K562 (cell line): ENCODE data around the gene GAS1. TPM values are rescaled to one million over a fixed set of nuclear protein-coding genes. Genes with fewer than 3 reads are reported as not detected.

ENCODE experiments used
- ATAC-seq: fragments of 200-7000 bp; cut with Tn5 transposase; 3 replicates; pipeline ENCODE4 v1.9.1; 2020; ENCODE audit warnings: moderate library complexity
- BruUV-seq: library from RNA; stranded (reverse); fragments of 400-500 nt; replicated peaks from 2 replicates; lab custom pipeline; 2021; lab: Mats Ljungman, UMichigan
- CTCF ChIA-PET: fragments of 300-600 bp; formaldehyde crosslinking; extraction: SDS; loops from one replicate; lab custom pipeline; 2021; ENCODE audit warnings: low intra/inter-chr PET ratio; lab: Yijun Ruan, JAX
- POLR2A ChIA-PET: fragments of 300-600, 350-650 bp; sonication (Branson Sonifier 250); formaldehyde crosslinking; extraction: SDS; loops from one replicate; lab custom pipeline; 2021; ENCODE audit warnings: antibody characterized with exemption, inconsistent platforms; lab: Yijun Ruan, JAX
- DNase-seq, 4 experiments: peaks; one replicate each; pipeline versions ENCODE4 v3.0.0 to v3.0.0-alpha.2; 2011 to 2018; ENCODE audit warnings: low spot score in 3 of 4, mixed read lengths in 3 of 4; ENCODE audit errors: extremely low read depth in 1 of 4
- FAIRE-seq: peaks from 2 replicates; lab custom pipeline; 2011; peaks lifted over from hg19 to GRCh38; lab: Jason Lieb, UNC
- H2AFZ ChIP-seq: 2 replicates; pipeline ENCODE4 v1.6.0; 2011; ENCODE audit warnings: low read depth, low read length, control low read depth, inconsistent platforms
- H3K27ac ChIP-seq: fragments of 200-600 bp; 3 replicates; pipeline ENCODE4 v1.8.0; 2011; ENCODE audit warnings: low read depth, mild to moderate bottlenecking, control low read depth, inconsistent platforms, low read length, moderate library complexity, mixed read lengths; ENCODE audit errors: extremely low read depth
- H3K27me3 ChIP-seq, 2 experiments: fragments of 300-600 bp in 1 of 2; 2 replicates in 1 of 2; 3 replicates in 1 of 2; pipeline versions ENCODE4 v1.6.0 to v1.8.0; 2011; ENCODE audit warnings: inconsistent platforms in 2 of 2, low read length in 2 of 2, mild to moderate bottlenecking in 1 of 2, mixed read lengths in 1 of 2, moderate library complexity in 1 of 2; ENCODE audit not compliant: control insufficient read depth in 2 of 2, insufficient read depth in 2 of 2
- H3K36me3 ChIP-seq: fragments of 300-600 bp; 3 replicates; pipeline ENCODE4 v1.8.0; 2011; ENCODE audit warnings: mild to moderate bottlenecking, low read length, inconsistent platforms; ENCODE audit not compliant: control insufficient read depth, insufficient read depth
- H3K4me1 ChIP-seq, 2 experiments: fragments of 200-600 bp in 1 of 2; replicated peaks in 1 of 2; 2 replicates in 1 of 2; 3 replicates in 1 of 2; pipeline versions ENCODE4 v1.5.1 to v1.8.0; 2011; ENCODE audit warnings: inconsistent platforms in 2 of 2, low read length in 2 of 2, mild to moderate bottlenecking in 1 of 2, mixed read lengths in 1 of 2, moderate library complexity in 1 of 2; ENCODE audit not compliant: control insufficient read depth in 2 of 2, insufficient read depth in 2 of 2
- H3K4me2 ChIP-seq: 2 replicates; pipeline ENCODE4 v1.6.1; 2011; ENCODE audit warnings: low read length, control low read depth, inconsistent platforms, mixed read lengths; ENCODE audit not compliant: insufficient read depth
- H3K4me3 ChIP-seq: fragments of 200-600 bp; sonication (generic), shearing (Covaris generic); 2 replicates; pipeline ENCODE4 v1.5.1; 2016; ENCODE audit warnings: control low read depth, inconsistent platforms
- H3K79me2 ChIP-seq: fragments of 200-600 bp; 3 replicates; pipeline ENCODE4 v1.8.0; 2011; ENCODE audit warnings: low read length, inconsistent platforms; ENCODE audit not compliant: control insufficient read depth, insufficient read depth
- H3K9ac ChIP-seq, 2 experiments: 2 replicates each; pipeline versions ENCODE4 v1.6.0 to v1.6.1; 2011; ENCODE audit warnings: low read depth in 2 of 2, low read length in 2 of 2, control low read depth in 1 of 2, inconsistent platforms in 1 of 2, mild to moderate bottlenecking in 1 of 2, mixed read lengths in 1 of 2; ENCODE audit not compliant: insufficient read depth in 1 of 2
- H3K9me1 ChIP-seq: one replicate; pipeline ENCODE4 v1.6.0; 2011; ENCODE audit warnings: inconsistent platforms, mild to moderate bottlenecking, low read length, moderate library complexity; ENCODE audit not compliant: control insufficient read depth, insufficient read depth
- H3K9me3 ChIP-seq: replicated peaks from 2 replicates; pipeline ENCODE4 v1.5.1; 2011; ENCODE audit warnings: low read depth, low read length, inconsistent platforms; ENCODE audit not compliant: control insufficient read depth, insufficient read depth
- H4K20me1 ChIP-seq: replicated peaks from 2 replicates; pipeline ENCODE4 v1.6.1; 2011; ENCODE audit warnings: low read length, inconsistent platforms, mixed read lengths; ENCODE audit not compliant: control insufficient read depth, insufficient read depth
- ESRRB ChIP-seq: fragments of 250-450 bp; sonication (Bioruptor Pico); IDR thresholded peaks from 2 replicates; pipeline ENCODE4 v1.5.0; 2020; ENCODE audit warnings: mild to moderate bottlenecking, moderate library complexity, borderline replicate concordance
- EWSR1 ChIP-seq: fragments of 450-650 bp; IDR thresholded peaks from 2 replicates; pipeline ENCODE4 v1.6.1; 2018; ENCODE audit warnings: borderline replicate concordance, mild to moderate bottlenecking, low read depth, moderate library complexity; ENCODE audit not compliant: partially characterized antibody
- HDAC3 ChIP-seq: fragments of 450-650 bp; IDR thresholded peaks from 2 replicates; pipeline ENCODE4 v1.6.1; 2018; ENCODE audit warnings: borderline replicate concordance, mild to moderate bottlenecking, moderate library complexity; ENCODE audit not compliant: partially characterized antibody
- RUNX1 ChIP-seq: sonication (generic); IDR thresholded peaks from 2 replicates; pipeline ENCODE4 v1.6.1; 2016; ENCODE audit warnings: antibody characterized with exemption, low read depth
- SLC30A9 ChIP-seq: fragments of 250-450 bp; sonication (Bioruptor Pico); IDR thresholded peaks from 2 replicates; pipeline ENCODE4 v1.8.0; 2022; ENCODE audit warnings: mild to moderate bottlenecking, moderate library complexity
- SNIP1 ChIP-seq: fragments of 450-650 bp; IDR thresholded peaks from 2 replicates; pipeline ENCODE4 v1.7.1; 2017; ENCODE audit warnings: low read depth, mild to moderate bottlenecking
- SRF ChIP-seq, 2 experiments: fragments of 250-450, 450-650 bp in 1 of 2; sonication (Bioruptor Pico) in 1 of 2; sonication (generic) in 1 of 2; formaldehyde crosslinking; IDR thresholded peaks; 2 replicates each; pipeline versions ENCODE4 v1.5.0 to v1.5.1; 2020 to 2022; ENCODE audit warnings: mild to moderate bottlenecking in 1 of 2, missing genetic modification reagents in 1 of 2
- ZNF263 ChIP-seq: sonication (generic); formaldehyde crosslinking; IDR thresholded peaks from 2 replicates; pipeline ENCODE4 v1.8.0; 2022; ENCODE audit warnings: mild to moderate bottlenecking, missing genetic modification reagents, borderline replicate concordance
- ZNF780A ChIP-seq: fragments of 250-450 bp; sonication (Bioruptor Pico); IDR thresholded peaks from 2 replicates; pipeline ENCODE4 v1.5.0; 2021; ENCODE audit warnings: mild to moderate bottlenecking
- ZSCAN32 ChIP-seq: fragments of 450-650 bp; formaldehyde crosslinking; IDR thresholded peaks from 2 replicates; pipeline ENCODE4 v1.4.0; 2020; ENCODE audit warnings: mild to moderate bottlenecking, moderate library complexity
- WGBS: fragments of 100-300 bp; shearing (Covaris generic); methylation state at CpG from one replicate; pipeline ENCODE4 v1.1.6; 2016; ENCODE audit warnings: low coverage, mixed read lengths; ENCODE audit not compliant: insufficient coverage; ENCODE audit errors: missing lambda C conversion rate; 5-methylcytosine and 5-hydroxymethylcytosine counted together
- in situ Hi-C: fragments of 300-500 bp; cut with MboI; formaldehyde crosslinking; loops from 4 replicates; pipeline ENCODE4 v1.15.0; 2018; ENCODE audit warnings: inconsistent platforms, mixed read lengths
- intact Hi-C: fragments of 100-400 bp; cut with micrococcal nuclease; formaldehyde crosslinking; loops from 2 replicates; pipeline ENCODE4 v1.14.2; 2022
- polyA plus RNA-seq, 8 experiments: library from polyadenylated mRNA; depleted of rRNA in 4 of 8; stranded (reverse) in 5 of 8; unstranded in 3 of 8; fragments of >200 nt; fragmentation: Nextera tagmentation in 2 of 8; fragmentation: Illumina TruSeq in 1 of 8; extraction: Ambion mirVana in 2 of 8; extraction: Trizol in 1 of 8; gene quantifications; 2 replicates each; pipeline versions ENCODE4 v1.2.1 to v1.2.3, GENCODE V29; 2011 to 2014; ENCODE audit warnings: inconsistent platforms in 1 of 8, missing spikeins in 1 of 8
- total RNA-seq, 7 experiments: library from RNA; depleted of rRNA in 6 of 7; stranded (reverse); fragments of >200 nt in 6 of 7; fragmentation: Illumina TruSeq in 2 of 7; extraction: Trizol in 2 of 7; gene quantifications; 2 replicates each; pipeline versions ENCODE4 v1.2.1 to v1.2.3, GENCODE V29; 2011 to 2021; ENCODE audit warnings: low replicate concordance in 1 of 7
- TF ChIP-seq, protein P1 (sequence below): fragments of 450-650 bp; IDR thresholded peaks from 2 replicates; pipeline ENCODE4 v1.6.1; 2017; ENCODE audit warnings: mild to moderate bottlenecking, moderate library complexity
- TF ChIP-seq, protein P2 (sequence below), 2 experiments: IDR thresholded peaks; 2 replicates each; pipeline ENCODE4 v1.6.1; 2011; ENCODE audit warnings: borderline replicate concordance in 1 of 2, control low read depth in 1 of 2, low read depth in 1 of 2, low read length in 1 of 2, mild to moderate bottlenecking in 1 of 2, mixed read lengths in 1 of 2, moderate library complexity in 1 of 2; ENCODE audit not compliant: insufficient read depth in 1 of 2, insufficient read length in 1 of 2, poor library complexity in 1 of 2, severe bottlenecking in 1 of 2; ENCODE audit errors: extremely low read depth in 1 of 2
- TF ChIP-seq, protein P3 (sequence below): sonication (generic); formaldehyde crosslinking; IDR thresholded peaks from 2 replicates; pipeline ENCODE4 v1.8.0; 2022; ENCODE audit warnings: missing genetic modification reagents, mild to moderate bottlenecking, moderate library complexity, borderline replicate concordance
- TF ChIP-seq, protein P4 (sequence below), 2 experiments: fragments of 450-650 bp in 1 of 2; sonication (generic) in 1 of 2; formaldehyde crosslinking in 1 of 2; IDR thresholded peaks in 1 of 2; conservative IDR thresholded peaks in 1 of 2; 2 replicates each; pipeline versions ENCODE4 v1.6.1 to v1.8.1; 2016 to 2023; ENCODE audit warnings: mild to moderate bottlenecking in 2 of 2, moderate library complexity in 2 of 2, inconsistent platforms in 1 of 2, missing genetic modification reagents in 1 of 2

Gene GAS1
- total and polyA plus RNA-seq, 9 of the 15 experiments (the other 6 are each of a cell fraction or from before 2014, with no cell fraction given) = 0.07 to 0.09 TPM; not detected in 7

DNA sequence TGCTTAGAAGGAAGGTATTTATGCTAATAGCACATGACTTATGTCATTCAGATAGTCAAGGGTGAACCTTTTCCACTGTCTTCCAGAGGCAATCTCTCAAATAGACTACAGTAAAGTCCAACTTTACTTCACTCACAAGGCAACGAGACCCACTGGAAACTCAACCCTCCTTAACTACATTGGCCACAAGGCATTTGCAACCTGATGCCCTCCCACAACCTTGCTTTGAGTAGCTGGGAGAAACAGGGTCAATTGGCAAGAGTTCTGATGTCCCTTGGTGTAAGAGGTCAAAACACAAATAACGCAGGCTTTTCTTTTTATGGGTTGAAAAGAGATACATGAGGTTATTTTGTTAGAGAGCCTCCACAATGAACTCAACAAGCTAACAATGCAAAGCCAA is 6.1 kb downstream of the GAS1 start (continued):
- TF ChIP-seq ZNF780A (CRISPR knock-in tag) (no peak), ZSCAN32 (no peak), EWSR1 (no peak), HDAC3 (no peak), SRF (CRISPR knock-in tag; IDR thresholded peaks at IDR 0.05) (no peak), ZNF263 (no peak)
- TF ChIP-seq, protein P1, sequence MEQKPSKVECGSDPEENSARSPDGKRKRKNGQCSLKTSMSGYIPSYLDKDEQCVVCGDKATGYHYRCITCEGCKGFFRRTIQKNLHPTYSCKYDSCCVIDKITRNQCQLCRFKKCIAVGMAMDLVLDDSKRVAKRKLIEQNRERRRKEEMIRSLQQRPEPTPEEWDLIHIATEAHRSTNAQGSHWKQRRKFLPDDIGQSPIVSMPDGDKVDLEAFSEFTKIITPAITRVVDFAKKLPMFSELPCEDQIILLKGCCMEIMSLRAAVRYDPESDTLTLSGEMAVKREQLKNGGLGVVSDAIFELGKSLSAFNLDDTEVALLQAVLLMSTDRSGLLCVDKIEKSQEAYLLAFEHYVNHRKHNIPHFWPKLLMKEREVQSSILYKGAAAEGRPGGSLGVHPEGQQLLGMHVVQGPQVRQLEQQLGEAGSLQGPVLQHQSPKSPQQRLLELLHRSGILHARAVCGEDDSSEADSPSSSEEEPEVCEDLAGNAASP = no peak

DNA sequence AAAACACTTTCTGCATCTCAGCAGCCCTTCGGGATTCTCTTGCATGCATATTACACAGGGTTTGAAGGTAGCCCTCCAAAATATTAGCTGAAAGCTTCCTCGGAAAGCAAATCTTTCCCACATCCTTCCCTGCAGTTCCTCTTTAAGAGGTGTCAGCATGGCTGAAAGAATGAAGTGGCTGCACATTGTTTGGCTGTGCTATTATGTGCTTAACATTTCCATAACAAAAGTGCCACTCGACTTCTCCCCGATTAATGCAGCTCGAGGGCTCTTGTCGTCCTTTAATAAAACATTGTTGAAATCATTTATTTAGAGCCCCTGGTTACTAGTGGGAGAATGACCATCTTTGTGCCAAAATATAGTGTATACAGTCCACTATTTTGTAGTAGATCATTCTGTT is 6.5 kb downstream of the GAS1 start:
- no peaks in the 10 kb centered on the region for H3K9me1 ChIP-seq
- H3K4me3 ChIP-seq = no peak overlapping the region
- H3K9ac ChIP-seq = no peak overlapping the region
- no peaks in the 10 kb centered on the region for H4K20me1 ChIP-seq
- no peak overlapping the region for H3K4me2 ChIP-seq
- H2AFZ ChIP-seq = no peak overlapping the region
- no peaks in the 10 kb centered on the region for H3K27me3 ChIP-seq
- in situ Hi-C loops (no loop called here), intact Hi-C loops (no loop called here)
- ATAC-seq = no peak
- H3K27ac ChIP-seq = no peak overlapping the region
- DNase-seq = no peak
- no peaks in the 10 kb centered on the region for H3K4me1 ChIP-seq
- CTCF ChIA-PET = no interaction called here
- TF ChIP-seq RUNX1 = no peak
- no peak for TF ChIP-seq HDAC3
- TF ChIP-seq, protein P2, sequence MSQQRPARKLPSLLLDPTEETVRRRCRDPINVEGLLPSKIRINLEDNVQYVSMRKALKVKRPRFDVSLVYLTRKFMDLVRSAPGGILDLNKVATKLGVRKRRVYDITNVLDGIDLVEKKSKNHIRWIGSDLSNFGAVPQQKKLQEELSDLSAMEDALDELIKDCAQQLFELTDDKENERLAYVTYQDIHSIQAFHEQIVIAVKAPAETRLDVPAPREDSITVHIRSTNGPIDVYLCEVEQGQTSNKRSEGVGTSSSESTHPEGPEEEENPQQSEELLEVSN (IDR thresholded peaks at IDR 0.05; ENCODE audit: borderline replicate concordance in 1 of 2, extremely low read depth in 1 of 2, insufficient read depth in 1 of 2, insufficient read length in 1 of 2, low read depth in 1 of 2, low read length in 1 of 2, poor library complexity in 1 of 2, severe bottlenecking in 1 of 2) = no peak
- TF ChIP-seq, protein P3, sequence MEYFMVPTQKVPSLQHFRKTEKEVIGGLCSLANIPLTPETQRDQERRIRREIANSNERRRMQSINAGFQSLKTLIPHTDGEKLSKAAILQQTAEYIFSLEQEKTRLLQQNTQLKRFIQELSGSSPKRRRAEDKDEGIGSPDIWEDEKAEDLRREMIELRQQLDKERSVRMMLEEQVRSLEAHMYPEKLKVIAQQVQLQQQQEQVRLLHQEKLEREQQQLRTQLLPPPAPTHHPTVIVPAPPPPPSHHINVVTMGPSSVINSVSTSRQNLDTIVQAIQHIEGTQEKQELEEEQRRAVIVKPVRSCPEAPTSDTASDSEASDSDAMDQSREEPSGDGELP (CRISPR knock-in tag) = no peak
- TF ChIP-seq, protein P4, sequence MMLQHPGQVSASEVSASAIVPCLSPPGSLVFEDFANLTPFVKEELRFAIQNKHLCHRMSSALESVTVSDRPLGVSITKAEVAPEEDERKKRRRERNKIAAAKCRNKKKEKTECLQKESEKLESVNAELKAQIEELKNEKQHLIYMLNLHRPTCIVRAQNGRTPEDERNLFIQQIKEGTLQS (IDR thresholded peaks at IDR 0.05) = no peak
- TF ChIP-seq, protein P4 (CRISPR knock-in tag; conservative IDR thresholded peaks at IDR 0.05) = no peak
- TF ChIP-seq SNIP1 = no peak
- TF ChIP-seq ESRRB (CRISPR knock-in tag) = no peak
- no peak for TF ChIP-seq SLC30A9 (CRISPR knock-in tag)
- 0% methylated on average over 6 of the region's 6 CpGs for WGBS
- H3K36me3 ChIP-seq = no peaks in the 10 kb centered on the region
- POLR2A ChIA-PET = no interaction called here
- H3K79me2 ChIP-seq = no peaks in the 10 kb centered on the region
- BruUV-seq = no TSS peak
- H3K9me3 ChIP-seq = no peaks in the 10 kb centered on the region
- no peak for FAIRE-seq
